Loucy (cell line): Measurements from ENCODE around the gene DCP1A.

Experiments used
- H2AFZ ChIP-seq: fragments of 200-600 bp; sonication (generic); 2 replicates; pipeline ENCODE4 v1.6.0; 2016; ENCODE audit warnings: antibody characterized with exemption, mild to moderate bottlenecking, low read length, moderate library complexity
- H3F3A ChIP-seq: fragments of 200-600 bp; 2 replicates; pipeline ENCODE4 v1.6.0; 2016; ENCODE audit warnings: antibody characterized with exemption, low read depth, mild to moderate bottlenecking
- H3K27me3 ChIP-seq: fragments of 200-600 bp; sonication (generic); 2 replicates; pipeline ENCODE4 v1.6.1; 2014; ENCODE audit warnings: low read length, mild to moderate bottlenecking; ENCODE audit not compliant: insufficient read depth, poor library complexity, severe bottlenecking
- H3K36me3 ChIP-seq: fragments of 200-600 bp; sonication (generic); 2 replicates; pipeline ENCODE4 v1.6.1; 2016; ENCODE audit warnings: low read length; ENCODE audit not compliant: insufficient read depth
- H3K4me1 ChIP-seq: fragments of 200-600 bp; sonication (generic); 2 replicates; pipeline ENCODE4 v1.5.1; 2014; ENCODE audit warnings: low read length, mild to moderate bottlenecking; ENCODE audit not compliant: insufficient read depth, poor library complexity, severe bottlenecking
- H3K4me2 ChIP-seq: fragments of 200-600 bp; sonication (generic); 2 replicates; pipeline ENCODE4 v1.6.0; 2014; ENCODE audit warnings: antibody characterized with exemption, low read length, low read depth, mild to moderate bottlenecking; ENCODE audit not compliant: poor library complexity, severe bottlenecking
- H3K4me3 ChIP-seq: fragments of 200-600 bp; sonication (generic); 2 replicates; pipeline ENCODE4 v1.5.1; 2014; ENCODE audit warnings: low read length, mild to moderate bottlenecking, mixed read lengths; ENCODE audit not compliant: poor library complexity, severe bottlenecking
- H3K79me2 ChIP-seq: fragments of 200-600 bp; sonication (generic); 2 replicates; pipeline ENCODE4 v1.6.1; 2014; ENCODE audit warnings: low read length; ENCODE audit not compliant: insufficient read depth
- H3K9ac ChIP-seq: fragments of 200-600 bp; sonication (generic); 2 replicates; pipeline ENCODE4 v1.6.0; 2014; ENCODE audit warnings: mild to moderate bottlenecking, low read depth, low read length, moderate library complexity; ENCODE audit not compliant: poor library complexity, severe bottlenecking
- H3K9me2 ChIP-seq: fragments of 200-600 bp; sonication (generic); replicated peaks from 2 replicates; pipeline ENCODE4 v1.6.1; 2016; ENCODE audit warnings: low read depth, low read length, mixed read lengths
- H3K9me3 ChIP-seq: fragments of 200-600 bp; sonication (generic); 2 replicates; pipeline ENCODE4 v1.6.1; 2014; ENCODE audit warnings: mild to moderate bottlenecking, antibody characterized with exemption, low read length, low read depth; ENCODE audit not compliant: insufficient read depth
- H4K20me1 ChIP-seq: fragments of 200-600 bp; sonication (generic); 2 replicates; pipeline ENCODE4 v1.6.0; 2014; ENCODE audit warnings: antibody characterized with exemption, low read length, mild to moderate bottlenecking; ENCODE audit not compliant: insufficient read depth, poor library complexity, severe bottlenecking
- CTCF ChIP-seq: fragments of 200-600 bp; sonication (generic); conservative IDR thresholded peaks from 2 replicates; pipeline ENCODE4 v1.5.1; 2014; ENCODE audit warnings: mild to moderate bottlenecking, antibody characterized with exemption, low read length
- EZH2phosphoT487 ChIP-seq: fragments of 200-600 bp; IDR thresholded peaks from 2 replicates; pipeline ENCODE4 v1.6.1; 2018; ENCODE audit warnings: antibody characterized with exemption, mild to moderate bottlenecking, moderate library complexity, borderline replicate concordance

The DCP1A gene

GRCh38 chr3:53380306-53380705 is 33.0 kb upstream of the DCP1A start:
- H3K4me2 ChIP-seq: no peak overlapping the region
- H3K4me1 ChIP-seq: no peaks in the 10 kb centered on the region
- no peaks in the 10 kb centered on the region for H3K36me3 ChIP-seq
- H3K9me3 ChIP-seq: no peaks in the 10 kb centered on the region
- H3K79me2 ChIP-seq: no peaks in the 10 kb centered on the region
- H2AFZ ChIP-seq: no peak overlapping the region
- H3K27me3 ChIP-seq: no peaks in the 10 kb centered on the region
- H3F3A ChIP-seq: no peaks in the 10 kb centered on the region
- no peak overlapping the region for H3K4me3 ChIP-seq
- H3K9ac ChIP-seq: no peak overlapping the region
- H3K9me2 ChIP-seq: no peaks in the 10 kb centered on the region
- H4K20me1 ChIP-seq: no peaks in the 10 kb centered on the region
- TF ChIP-seq EZH2phosphoT487: no peak
- no peak for TF ChIP-seq CTCF

DNA sequence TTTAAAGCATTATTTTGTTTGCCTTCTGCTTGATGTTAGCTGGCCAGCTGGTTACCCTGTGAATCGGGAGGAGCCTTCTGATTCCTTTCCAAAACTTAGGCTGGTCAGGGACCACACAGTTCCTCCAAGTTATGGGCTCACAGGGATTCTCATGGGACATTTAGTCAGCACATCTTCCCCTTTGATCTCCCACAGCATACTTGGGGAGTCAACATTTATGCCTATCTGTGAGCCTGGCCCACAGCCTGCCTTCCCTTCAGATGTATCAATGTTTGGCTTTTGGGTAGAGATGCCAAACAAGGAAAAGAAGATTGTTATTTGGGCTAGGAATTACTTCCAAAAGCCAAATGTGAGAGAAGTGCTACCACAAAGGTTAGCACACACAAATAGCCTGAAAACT is 32.6 kb upstream of the DCP1A start:
- Histone ChIP-seq H3K9me2 (no peaks in the 10 kb centered on the region), H3K27me3 (no peaks in the 10 kb centered on the region), H3K4me2 (no peak overlapping the region), H3K9ac (no peak overlapping the region), H4K20me1 (no peaks in the 10 kb centered on the region), H3K9me3 (no peaks in the 10 kb centered on the region), H2AFZ (no peak overlapping the region), H3K4me1 (no peaks in the 10 kb centered on the region), H3K4me3 (no peak overlapping the region), H3F3A (no peaks in the 10 kb centered on the region), H3K36me3 (no peaks in the 10 kb centered on the region), H3K79me2 (no peaks in the 10 kb centered on the region)
- TF ChIP-seq CTCF (no peak), EZH2phosphoT487 (no peak)

DNA sequence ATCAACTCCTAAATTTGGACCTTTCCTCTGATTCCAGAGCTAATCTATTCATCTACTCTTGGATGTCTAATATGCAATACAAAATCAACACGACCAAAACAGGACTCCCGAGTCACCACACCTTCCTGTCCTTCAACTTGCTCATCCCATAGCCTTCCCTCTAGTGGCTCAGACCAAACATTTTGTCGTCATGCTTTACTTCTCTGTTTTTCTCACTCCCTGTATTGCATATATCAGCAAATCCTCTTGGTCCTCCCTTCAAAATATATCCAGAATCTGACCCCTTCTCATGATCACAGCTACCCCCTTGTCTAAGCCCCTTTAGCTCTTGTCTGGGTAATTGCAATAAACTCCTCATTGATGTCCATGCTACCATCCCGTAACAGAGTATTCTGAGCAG is 30.5 kb upstream of the DCP1A start:
- Histone ChIP-seq H2AFZ (no peak overlapping the region), H3K9me3 (no peaks in the 10 kb centered on the region), H3K27me3 (no peaks in the 10 kb centered on the region), H3K4me3 (no peak overlapping the region), H3K9ac (no peak overlapping the region), H3K9me2 (no peaks in the 10 kb centered on the region), H3K36me3 (no peaks in the 10 kb centered on the region), H3K79me2 (no peaks in the 10 kb centered on the region), H3F3A (no peaks in the 10 kb centered on the region), H3K4me1 (no peaks in the 10 kb centered on the region), H4K20me1 (no peaks in the 10 kb centered on the region), H3K4me2 (no peak overlapping the region)
- TF ChIP-seq CTCF (no peak), EZH2phosphoT487 (no peak)
